ENCODE results near the gene ALKBH8. TPM values are rescaled to one million over a fixed set of nuclear protein-coding genes. Genes with fewer than 3 reads are reported as not detected.
"Not testable (repeated sequence)": the region's sequence is repeated elsewhere in the genome, so short reads cannot be mapped to it uniquely, and the experiment has no call there.

ALKBH8 gene
- total RNA-seq, 3 donors from 2014 or later = 17.8 to 22.2 (median 20.8) TPM

DNA sequence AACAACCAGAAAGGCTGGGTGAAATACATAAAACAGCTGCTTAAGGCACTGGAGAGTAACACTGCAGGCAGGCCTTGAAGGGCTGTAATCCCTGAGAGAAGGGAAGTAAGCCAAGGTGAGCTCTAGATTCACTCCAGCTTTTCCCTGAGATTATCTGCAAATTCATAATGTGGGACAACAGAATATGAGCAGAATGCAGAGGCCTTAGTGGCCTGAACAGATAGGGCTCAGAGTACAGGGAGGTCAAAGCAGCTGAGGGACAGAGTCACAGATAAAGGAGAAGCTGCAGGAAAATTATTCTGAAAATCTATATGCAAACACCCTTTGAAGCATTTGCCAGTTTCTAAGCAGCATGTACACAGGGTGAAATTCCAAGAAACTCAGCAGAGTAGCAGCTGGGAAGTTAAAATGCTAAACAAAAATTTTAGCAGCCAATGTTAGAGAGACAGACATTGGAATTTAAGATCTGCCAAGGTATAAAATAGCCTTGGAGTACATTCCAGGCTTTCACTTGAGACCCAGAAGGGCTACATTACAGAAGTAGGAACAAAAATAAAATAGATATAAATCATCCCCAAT, 59.8 kb downstream of the ALKBH8 start:
- H3K36me3 Mint-ChIP-seq (ENCODE audit: insufficient read depth) = peaks cover 55% of the 10 kb centered on the region
- DNase-seq (no peak), ATAC-seq (no peak)
- no peaks in the 10 kb centered on the region for H3K4me1 Mint-ChIP-seq (ENCODE audit: low read depth)
- no peaks in the 10 kb centered on the region for H3K27me3 Mint-ChIP-seq (ENCODE audit: low read depth)
- H3K9me3 Mint-ChIP-seq = peaks cover 15% of the 10 kb centered on the region
- H3K4me3 Mint-ChIP-seq = no peak overlapping the region

DNA sequence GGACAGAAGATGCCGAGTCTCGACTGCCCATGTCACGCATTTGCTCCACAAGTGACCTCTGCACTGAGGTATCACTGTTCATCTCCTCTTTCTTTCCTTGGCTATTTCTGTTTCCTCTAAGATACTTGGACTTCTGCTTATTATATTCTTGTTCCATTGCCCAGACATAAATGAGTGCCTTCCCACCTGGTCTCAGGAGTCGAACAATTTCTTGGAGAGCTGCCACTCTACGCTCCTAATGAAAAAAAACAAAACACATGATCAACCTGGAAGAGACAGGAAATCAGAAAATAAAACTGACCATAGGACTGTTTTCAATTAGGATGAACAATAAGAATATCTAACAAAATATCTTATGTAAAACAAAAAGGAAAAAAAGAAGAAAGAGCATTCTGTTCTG, 60.6 kb downstream of the ALKBH8 start:
- Mint-ChIP-seq H3K36me3 (ENCODE audit: insufficient read depth) (peaks cover 49% of the 10 kb centered on the region), H3K4me3 (no peak overlapping the region), H3K27me3 (ENCODE audit: low read depth) (no peaks in the 10 kb centered on the region), H3K9me3 (peaks cover 15% of the 10 kb centered on the region), H3K4me1 (ENCODE audit: low read depth) (no peaks in the 10 kb centered on the region)
- DNase-seq (no peak), ATAC-seq (no peak)

DNA sequence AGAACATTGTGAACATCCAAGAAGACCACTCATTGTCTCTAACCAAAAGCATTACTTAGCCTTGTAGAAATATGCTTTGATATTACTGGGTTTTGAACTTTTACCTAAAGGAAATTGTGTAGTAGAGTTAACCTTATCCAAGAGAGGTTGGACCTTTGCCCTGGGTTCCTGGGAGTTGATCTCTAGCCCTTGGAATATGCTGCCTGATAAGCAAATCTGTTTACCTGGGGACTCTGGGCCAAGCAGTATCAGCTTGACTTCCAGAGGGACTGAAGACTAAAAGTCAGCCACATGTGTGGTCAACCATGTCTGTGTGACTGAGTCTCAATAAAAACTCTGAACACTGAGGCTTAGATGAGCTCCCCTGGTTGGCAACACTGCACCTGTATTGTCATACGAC, 63.8 kb downstream of the ALKBH8 start:
- DNase-seq = no peak
- peaks cover 50% of the 10 kb centered on the region for H3K36me3 Mint-ChIP-seq (ENCODE audit: insufficient read depth)
- no peak for ATAC-seq

DNA sequence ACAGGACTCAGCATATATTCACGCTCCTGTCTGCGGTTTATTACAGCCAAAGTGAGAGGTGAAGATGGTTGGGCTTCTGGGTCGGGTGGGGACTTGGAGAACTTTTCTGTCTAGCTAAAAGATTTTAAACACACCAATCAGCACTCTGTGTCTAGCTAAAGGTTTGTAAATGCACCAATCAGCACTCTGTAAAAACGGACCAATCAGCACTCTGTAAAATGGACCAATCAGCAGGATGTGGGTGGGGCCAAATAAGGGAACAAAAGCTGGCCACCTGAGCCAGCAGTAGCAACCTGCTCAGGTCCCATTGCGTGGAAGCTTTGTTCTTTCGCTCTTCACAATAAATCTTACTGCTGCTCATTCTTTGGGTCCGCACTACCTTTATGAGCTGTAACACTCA, 68.2 kb downstream of the ALKBH8 start:
- H3K36me3 Mint-ChIP-seq (ENCODE audit: insufficient read depth) = peaks cover 12% of the 10 kb centered on the region
- not testable (repeated sequence) for DNase-seq; H3K27me3 Mint-ChIP-seq (ENCODE audit: low read depth); ATAC-seq; H3K4me1 Mint-ChIP-seq (ENCODE audit: low read depth); H3K9me3 Mint-ChIP-seq; H3K4me3 Mint-ChIP-seq

More for the DNA sequence above, 63.8 kb downstream of the ALKBH8 start:
- no peak overlapping the region for H3K4me3 Mint-ChIP-seq
- H3K27me3 Mint-ChIP-seq (ENCODE audit: low read depth) = no peaks in the 10 kb centered on the region
- H3K9me3 Mint-ChIP-seq = peaks cover 15% of the 10 kb centered on the region
- H3K4me1 Mint-ChIP-seq (ENCODE audit: low read depth) = no peaks in the 10 kb centered on the region

DNA sequence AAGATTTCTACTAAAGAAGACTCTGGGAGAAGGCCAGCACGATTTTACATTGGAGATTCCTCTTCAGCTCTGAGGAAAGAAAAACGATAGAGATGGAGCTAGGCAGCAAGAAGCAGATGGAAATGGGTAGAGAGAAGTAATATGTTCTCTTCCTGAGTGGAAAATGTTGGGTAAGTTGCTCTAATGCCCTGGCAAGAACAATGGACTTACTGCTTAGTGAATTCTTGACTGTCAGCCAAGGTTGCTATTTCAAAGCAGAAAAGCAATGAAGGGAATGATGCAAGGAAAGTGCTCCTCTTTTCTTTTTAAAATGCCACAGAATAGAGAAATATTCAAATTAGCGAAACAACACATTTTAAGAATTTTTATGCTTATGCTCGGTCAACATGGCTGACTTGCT, 69.5 kb downstream of the ALKBH8 start:
- Mint-ChIP-seq H3K4me1 (ENCODE audit: low read depth) (no peaks in the 10 kb centered on the region), H3K36me3 (ENCODE audit: insufficient read depth) (peaks cover 3% of the 10 kb centered on the region), H3K9me3 (peaks cover under 1% of the 10 kb centered on the region), H3K4me3 (no peak overlapping the region), H3K27me3 (ENCODE audit: low read depth) (no peaks in the 10 kb centered on the region)
- DNase-seq (no peak), ATAC-seq (no peak)

DNA sequence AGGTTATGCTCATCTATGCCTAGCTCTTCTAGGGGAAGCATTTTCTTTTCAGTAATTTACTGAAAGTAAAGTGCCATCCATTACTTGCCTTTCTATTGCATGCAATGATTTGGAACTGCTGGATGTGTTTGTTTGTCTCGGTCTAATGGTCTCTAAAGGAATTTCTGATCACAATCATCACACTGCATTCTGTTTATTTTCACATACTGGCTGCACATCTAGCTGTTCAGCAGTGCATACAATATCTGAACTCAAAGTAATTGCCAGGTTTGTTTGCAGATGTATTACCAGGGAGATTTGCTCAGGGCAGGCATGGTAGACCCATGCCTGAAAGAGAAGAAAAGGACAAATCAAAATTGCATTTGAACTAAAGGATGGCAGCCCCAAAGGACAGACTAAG, 71.5 kb downstream of the ALKBH8 start:
- Mint-ChIP-seq H3K27me3 (ENCODE audit: low read depth) (peaks cover 2% of the 10 kb centered on the region), H3K4me1 (ENCODE audit: low read depth) (no peaks in the 10 kb centered on the region)

DNA sequence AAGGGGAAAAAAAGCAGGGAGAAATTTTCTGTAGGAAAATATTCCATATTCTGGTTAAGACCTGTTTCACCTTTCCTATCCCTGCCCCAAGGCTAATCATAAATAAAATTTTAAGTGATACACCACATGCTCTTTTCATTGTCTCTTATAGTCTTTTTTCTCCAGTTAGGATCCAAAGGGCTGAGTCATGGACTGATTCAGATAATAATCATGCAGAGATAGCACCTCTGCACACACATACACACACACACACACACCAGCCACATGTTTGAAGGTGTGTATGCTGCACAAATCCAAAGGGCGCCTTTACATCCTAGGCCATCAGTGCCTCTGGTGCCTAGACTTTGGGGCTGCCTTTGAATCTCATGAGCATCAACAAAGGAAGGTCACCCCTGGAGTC, 72.4 kb downstream of the ALKBH8 start:
- no peaks in the 10 kb centered on the region for H3K4me1 Mint-ChIP-seq (ENCODE audit: low read depth)
- peaks cover 2% of the 10 kb centered on the region for H3K27me3 Mint-ChIP-seq (ENCODE audit: low read depth)
- peaks cover 2% of the 10 kb centered on the region for H3K36me3 Mint-ChIP-seq (ENCODE audit: insufficient read depth)
- ATAC-seq (no peak), DNase-seq (no peak)
- no peaks in the 10 kb centered on the region for H3K9me3 Mint-ChIP-seq
- no peak overlapping the region for H3K4me3 Mint-ChIP-seq

More for the DNA sequence above, 71.5 kb downstream of the ALKBH8 start:
- ATAC-seq (no peak), DNase-seq (no peak)
- no peak overlapping the region for H3K4me3 Mint-ChIP-seq
- peaks cover 2% of the 10 kb centered on the region for H3K36me3 Mint-ChIP-seq (ENCODE audit: insufficient read depth)
- no peaks in the 10 kb centered on the region for H3K9me3 Mint-ChIP-seq

DNA sequence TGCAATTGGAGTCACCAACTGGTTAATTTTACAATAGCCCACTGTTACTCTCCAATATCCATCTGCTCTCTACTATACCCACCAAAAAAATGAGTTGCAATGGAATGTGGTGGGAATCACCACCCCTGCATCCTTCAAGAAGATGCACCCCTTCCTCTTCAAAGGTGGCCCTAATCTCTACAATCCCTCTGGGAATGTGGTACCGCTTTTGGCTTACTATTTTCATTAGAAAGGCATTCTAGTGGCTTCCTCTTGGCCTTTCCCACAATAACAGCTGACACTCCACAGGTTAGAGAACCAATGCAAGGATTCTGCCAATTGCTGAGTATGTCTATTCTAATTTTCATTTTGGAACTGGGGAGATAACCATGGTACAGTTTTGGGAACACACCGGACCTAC, 74.7 kb downstream of the ALKBH8 start:
- no peak for ATAC-seq

DNA sequence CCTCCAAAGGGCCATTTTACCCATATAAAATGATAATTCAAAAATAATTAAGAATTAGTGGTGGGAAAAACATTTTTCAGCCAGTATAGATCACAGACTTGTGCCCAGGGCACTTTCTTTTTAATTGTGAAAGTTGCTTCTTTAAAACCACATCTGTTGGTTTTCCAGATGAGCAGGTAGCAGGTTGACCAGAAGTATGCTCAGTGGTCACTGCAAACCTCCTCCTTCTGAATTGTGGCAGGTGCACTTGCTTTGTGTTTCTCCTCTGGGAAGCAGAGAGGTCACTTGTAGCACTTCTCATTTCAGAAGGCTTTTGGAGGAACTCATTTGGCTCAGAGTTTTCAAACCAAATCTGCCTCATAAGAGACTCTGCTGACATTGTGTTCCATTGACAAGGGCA, 83.3 kb downstream of the ALKBH8 start:
- H3K9me3 Mint-ChIP-seq = no peaks in the 10 kb centered on the region
- no peaks in the 10 kb centered on the region for H3K36me3 Mint-ChIP-seq (ENCODE audit: insufficient read depth)
- no peak overlapping the region for H3K4me3 Mint-ChIP-seq
- peaks cover 6% of the 10 kb centered on the region for H3K27me3 Mint-ChIP-seq (ENCODE audit: low read depth)
- ATAC-seq (no peak), DNase-seq (no peak)
- H3K4me1 Mint-ChIP-seq (ENCODE audit: low read depth) = no peaks in the 10 kb centered on the region

More for the DNA sequence above, 74.7 kb downstream of the ALKBH8 start:
- Mint-ChIP-seq H3K4me3 (no peak overlapping the region), H3K9me3 (no peaks in the 10 kb centered on the region), H3K36me3 (ENCODE audit: insufficient read depth) (no peaks in the 10 kb centered on the region), H3K27me3 (ENCODE audit: low read depth) (peaks cover 2% of the 10 kb centered on the region), H3K4me1 (ENCODE audit: low read depth) (no peaks in the 10 kb centered on the region)
- DNase-seq = no peak

DNA sequence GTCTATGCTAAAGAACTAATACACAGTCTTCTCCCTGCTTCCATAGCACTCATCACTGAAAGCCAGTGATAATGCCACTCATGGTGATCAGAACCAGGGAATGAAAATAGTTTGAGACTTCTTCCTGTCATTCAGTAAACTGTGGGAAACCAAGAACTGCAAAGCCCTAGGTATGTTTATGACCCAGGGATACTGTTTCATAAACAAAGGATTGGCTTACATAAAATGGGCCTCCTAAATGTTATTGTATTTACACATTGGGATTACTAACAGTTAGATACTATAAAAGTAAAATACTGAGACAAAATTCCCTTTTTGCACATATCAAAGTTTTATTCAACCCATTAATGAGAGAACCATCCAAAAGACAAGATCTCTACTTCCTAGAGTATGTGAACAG, 86.6 kb downstream of the ALKBH8 start:
- Mint-ChIP-seq H3K36me3 (ENCODE audit: insufficient read depth) (no peaks in the 10 kb centered on the region), H3K4me1 (ENCODE audit: low read depth) (no peaks in the 10 kb centered on the region), H3K27me3 (ENCODE audit: low read depth) (peaks cover 30% of the 10 kb centered on the region), H3K9me3 (no peaks in the 10 kb centered on the region), H3K4me3 (no peak overlapping the region)
- no peak for DNase-seq
- ATAC-seq = no peak

DNA sequence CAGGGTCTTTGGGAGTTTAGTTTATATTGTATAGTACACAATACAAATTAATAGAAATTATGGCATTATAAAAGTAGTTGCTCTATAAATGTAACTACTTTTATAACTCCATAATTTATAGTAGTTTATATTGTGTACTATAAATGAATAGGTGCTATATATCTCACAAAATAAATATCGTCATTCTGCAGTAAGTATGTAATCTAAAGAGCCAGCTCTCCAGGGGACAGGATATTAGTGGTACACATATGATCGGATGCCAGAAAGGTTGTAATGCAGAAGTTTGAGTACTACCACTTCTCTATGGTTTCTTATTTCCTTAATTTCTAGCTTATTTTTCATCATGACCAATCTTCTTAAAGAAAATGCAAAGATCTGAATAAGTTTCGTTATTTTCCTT, 87.7 kb downstream of the ALKBH8 start:
- no peaks in the 10 kb centered on the region for H3K9me3 Mint-ChIP-seq
- H3K4me3 Mint-ChIP-seq = no peak overlapping the region
- no peaks in the 10 kb centered on the region for H3K36me3 Mint-ChIP-seq (ENCODE audit: insufficient read depth)
- H3K27me3 Mint-ChIP-seq (ENCODE audit: low read depth) = peaks cover 38% of the 10 kb centered on the region
- ATAC-seq = no peak
- no peak for DNase-seq
- no peaks in the 10 kb centered on the region for H3K4me1 Mint-ChIP-seq (ENCODE audit: low read depth)

DNA sequence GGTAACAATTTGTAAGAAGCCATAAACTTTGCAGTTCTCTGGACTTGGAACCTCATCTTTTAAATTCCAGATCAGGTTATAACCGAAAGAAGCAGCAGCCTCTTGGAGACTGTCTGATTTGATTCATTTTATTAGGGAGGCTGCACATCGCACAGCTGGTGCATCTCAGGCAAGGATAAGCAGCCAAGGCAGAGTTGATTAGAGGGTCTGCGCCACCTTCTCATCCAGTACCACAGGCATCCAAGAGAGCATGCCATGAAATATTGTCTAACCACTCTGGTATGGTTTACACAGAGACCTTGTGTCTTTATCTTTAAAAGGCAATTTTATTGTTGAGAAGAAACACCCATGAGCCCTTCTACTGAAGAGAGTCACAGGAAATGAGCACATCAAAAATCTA, 91.7 kb downstream of the ALKBH8 start:
- no peaks in the 10 kb centered on the region for H3K4me1 Mint-ChIP-seq (ENCODE audit: low read depth)
- DNase-seq (no peak), ATAC-seq (no peak)
- no peaks in the 10 kb centered on the region for H3K36me3 Mint-ChIP-seq (ENCODE audit: insufficient read depth)
- H3K9me3 Mint-ChIP-seq = no peaks in the 10 kb centered on the region
- H3K27me3 Mint-ChIP-seq (ENCODE audit: low read depth) = peaks cover 41% of the 10 kb centered on the region
- H3K4me3 Mint-ChIP-seq = no peak overlapping the region

DNA sequence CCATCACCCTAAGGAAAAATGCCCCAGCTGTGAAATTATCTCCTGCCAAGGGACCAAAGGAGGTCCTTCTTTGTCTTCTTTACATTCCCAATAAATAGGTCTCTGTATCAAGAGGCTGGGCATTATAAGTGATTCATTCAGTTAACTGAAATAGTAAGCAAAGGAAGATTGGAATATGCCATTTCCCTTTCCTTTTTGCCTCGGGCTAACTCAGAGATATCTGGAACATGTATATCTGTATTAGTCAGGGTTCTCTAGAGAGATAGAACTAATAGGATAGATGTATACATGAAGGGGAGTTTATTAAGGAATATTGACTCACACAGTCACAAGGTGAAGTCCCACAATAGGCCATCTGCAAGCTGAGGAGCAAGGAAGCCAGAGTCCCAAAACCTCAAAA, 92.6 kb downstream of the ALKBH8 start:
- ATAC-seq (no peak), DNase-seq (no peak)
- no peaks in the 10 kb centered on the region for H3K9me3 Mint-ChIP-seq
- no peaks in the 10 kb centered on the region for H3K36me3 Mint-ChIP-seq (ENCODE audit: insufficient read depth)
- peaks cover 47% of the 10 kb centered on the region for H3K27me3 Mint-ChIP-seq (ENCODE audit: low read depth)
- no peak overlapping the region for H3K4me3 Mint-ChIP-seq
- H3K4me1 Mint-ChIP-seq (ENCODE audit: low read depth) = no peaks in the 10 kb centered on the region

DNA sequence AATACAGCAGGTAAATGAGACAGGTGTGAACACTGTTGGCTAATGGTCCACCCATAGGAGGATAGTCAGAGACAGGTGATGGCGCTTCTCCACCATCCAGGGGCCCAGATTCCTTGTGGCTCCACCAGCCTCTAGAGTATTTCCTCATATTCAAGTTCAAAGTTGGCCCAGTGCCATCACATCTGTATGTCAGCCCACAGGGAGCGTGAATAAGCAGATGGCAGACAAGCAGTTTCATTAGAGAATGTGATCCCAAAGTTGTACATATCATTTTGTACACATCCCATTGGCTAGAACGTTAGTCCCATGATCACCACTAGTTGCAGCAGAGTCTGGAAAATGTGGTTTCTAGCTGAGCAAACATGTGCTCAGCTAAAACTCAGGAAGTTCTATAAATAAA, 96.9 kb downstream of the ALKBH8 start:
- no peak for ATAC-seq
- Mint-ChIP-seq H3K36me3 (ENCODE audit: insufficient read depth) (no peaks in the 10 kb centered on the region), H3K27me3 (ENCODE audit: low read depth) (peaks cover 31% of the 10 kb centered on the region), H3K4me1 (ENCODE audit: low read depth) (no peaks in the 10 kb centered on the region), H3K4me3 (no peak overlapping the region), H3K9me3 (peaks cover 5% of the 10 kb centered on the region)
- no peak for DNase-seq

DNA sequence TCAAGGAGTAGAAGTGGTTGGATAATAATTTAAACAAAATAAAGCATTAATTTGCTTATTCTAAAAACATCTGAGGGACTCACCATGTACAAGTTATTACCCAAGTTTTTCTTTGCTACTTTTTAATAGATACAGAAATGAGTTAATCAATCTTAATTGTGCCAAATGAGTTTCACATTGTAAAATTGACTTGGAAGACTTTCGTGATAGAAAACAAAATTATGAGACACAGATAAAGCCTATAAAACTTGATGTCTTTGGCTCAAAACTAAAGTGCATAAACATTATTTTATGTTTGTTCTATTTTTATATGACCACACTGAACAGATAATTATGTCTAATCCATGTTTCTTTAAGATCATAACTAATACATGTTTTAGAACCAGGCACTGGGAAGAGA, 97.8 kb downstream of the ALKBH8 start:
- Mint-ChIP-seq H3K4me1 (ENCODE audit: low read depth) (no peaks in the 10 kb centered on the region), H3K9me3 (peaks cover 8% of the 10 kb centered on the region), H3K36me3 (ENCODE audit: insufficient read depth) (no peaks in the 10 kb centered on the region), H3K4me3 (no peak overlapping the region), H3K27me3 (ENCODE audit: low read depth) (peaks cover 30% of the 10 kb centered on the region)
- DNase-seq (no peak), ATAC-seq (no peak)

All from activated T-cell treated with anti-CD3 and anti-CD28 coated beads, Interleukin-2, amount 50 U/mL, for 4 hours (primary cell).